GM12872 (cell line): ENCODE results near the gene SFXN1.

Source experiments
- CTCF ChIP-seq: IDR thresholded peaks from 3 replicates; pipeline ENCODE4 v1.5.1; 2011; ENCODE audit warnings: low read depth, mild to moderate bottlenecking, low read length, moderate library complexity; ENCODE audit not compliant: insufficient read depth

The SFXN1 gene

GRCh38 chr5:175444905-175445456, 33.4 kb upstream of the SFXN1 start:
- TF ChIP-seq CTCF = no peak; the same call in 2 of the 3 replicates

DNA sequence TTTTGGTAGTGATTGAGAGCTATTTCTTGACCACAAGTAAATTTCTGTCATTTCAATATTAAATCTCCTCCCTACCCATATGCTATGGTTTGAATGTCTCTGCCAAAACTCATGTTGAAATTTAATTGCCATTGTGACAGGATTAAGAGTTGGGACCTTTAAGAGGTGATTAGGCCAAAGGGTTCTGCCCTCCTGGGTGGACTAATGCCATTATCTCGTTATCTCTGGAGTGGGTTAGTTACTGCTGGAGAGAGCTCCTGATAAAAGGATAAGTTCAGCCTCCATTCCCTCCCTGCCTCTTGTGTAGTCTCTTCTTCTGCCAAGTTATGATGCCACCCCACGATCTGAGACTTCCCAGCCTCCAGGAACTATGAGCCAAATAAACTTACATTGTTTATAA, 30.8 kb upstream of the SFXN1 start:
- TF ChIP-seq CTCF = no peak

GRCh38 chr5:175448276-175448675, 30.1 kb upstream of the SFXN1 start:
- no peak for TF ChIP-seq CTCF

- no peak for TF ChIP-seq CTCF
Observed at GRCh38 chr5:175452166-175452565, 26.2 kb upstream of the SFXN1 start.

- TF ChIP-seq CTCF = no peak
Observed at GRCh38 chr5:175456105-175456742, 22.1 kb upstream of the SFXN1 start.

DNA sequence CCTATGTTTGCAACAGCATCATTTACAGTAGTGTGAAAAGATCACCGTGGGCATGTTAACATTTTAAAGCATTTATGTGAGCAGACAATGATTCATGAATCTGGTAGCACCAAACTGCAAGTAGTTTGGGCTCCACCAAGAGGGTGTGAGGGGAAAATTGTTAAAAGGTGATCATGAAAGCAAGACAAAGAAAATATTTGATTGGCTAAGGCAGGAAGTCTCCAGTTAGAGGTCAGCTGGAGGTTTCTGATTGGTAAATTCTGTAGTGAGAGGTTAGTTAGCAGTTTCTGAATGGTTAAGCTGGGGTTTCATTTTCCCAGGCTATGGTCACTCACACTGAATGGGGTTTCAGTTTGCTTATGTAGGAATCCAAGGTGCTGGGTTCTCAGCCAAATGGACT, 20.9 kb upstream of the SFXN1 start:
- TF ChIP-seq CTCF = 0 out of 3 replicates have a peak, but pooled peaks have one; percentile 14

GRCh38 chr5:175460126-175460525, 18.2 kb upstream of the SFXN1 start:
- TF ChIP-seq CTCF = peak; percentile 45; the same call in 2 of the 3 replicates
